GM20431 (cell line): ENCODE measurements around the gene GSTT2B.
"Not testable (repeated sequence)": the region's sequence is repeated elsewhere in the genome, so short reads cannot be mapped to it uniquely, and the experiment has no call there.

Experiments
- in situ Hi-C: fragments of 300-500 bp; cut with MseI, MboI; formaldehyde crosslinking; loops from one replicate; pipeline ENCODE4 v1.15.0; 2020; ENCODE audit warnings: low sequenced_read_pairs; ENCODE audit not compliant: unreplicated experiment

The GSTT2B gene

DNA sequence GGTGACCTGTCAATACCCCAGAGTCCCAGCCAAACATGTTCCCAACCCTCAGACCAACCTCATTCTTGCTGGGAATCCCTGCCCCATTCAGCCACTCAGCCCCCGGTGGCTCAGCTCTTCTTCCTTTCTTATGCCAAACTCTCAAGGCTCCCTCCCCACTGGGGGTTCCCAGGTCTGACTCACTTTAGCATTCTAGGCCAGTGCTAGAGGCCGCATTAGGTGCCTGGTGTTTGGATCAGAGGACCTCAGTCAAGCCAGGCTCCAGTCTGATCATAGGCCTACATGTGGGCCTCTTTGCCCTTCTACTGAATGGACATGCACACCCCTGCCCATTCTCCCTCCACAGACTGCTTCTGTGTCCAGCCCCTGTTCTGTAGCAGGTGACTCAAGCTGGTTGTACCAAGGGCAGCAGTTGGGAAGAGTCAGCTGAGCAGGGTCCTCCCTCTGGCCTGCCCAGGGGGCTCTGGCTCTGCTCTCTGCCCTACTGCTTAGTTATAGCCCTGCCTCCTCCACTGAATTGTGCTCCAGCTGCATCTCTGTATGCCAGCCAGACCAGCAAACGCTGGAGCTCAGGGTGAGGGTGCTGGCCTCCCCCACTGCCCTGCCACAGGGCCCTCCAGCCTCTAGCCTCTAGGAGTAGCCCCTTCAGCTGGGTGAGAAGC, 28.7 kb upstream of the GSTT2B start:
- in situ Hi-C loops = not testable (repeated sequence)

DNA sequence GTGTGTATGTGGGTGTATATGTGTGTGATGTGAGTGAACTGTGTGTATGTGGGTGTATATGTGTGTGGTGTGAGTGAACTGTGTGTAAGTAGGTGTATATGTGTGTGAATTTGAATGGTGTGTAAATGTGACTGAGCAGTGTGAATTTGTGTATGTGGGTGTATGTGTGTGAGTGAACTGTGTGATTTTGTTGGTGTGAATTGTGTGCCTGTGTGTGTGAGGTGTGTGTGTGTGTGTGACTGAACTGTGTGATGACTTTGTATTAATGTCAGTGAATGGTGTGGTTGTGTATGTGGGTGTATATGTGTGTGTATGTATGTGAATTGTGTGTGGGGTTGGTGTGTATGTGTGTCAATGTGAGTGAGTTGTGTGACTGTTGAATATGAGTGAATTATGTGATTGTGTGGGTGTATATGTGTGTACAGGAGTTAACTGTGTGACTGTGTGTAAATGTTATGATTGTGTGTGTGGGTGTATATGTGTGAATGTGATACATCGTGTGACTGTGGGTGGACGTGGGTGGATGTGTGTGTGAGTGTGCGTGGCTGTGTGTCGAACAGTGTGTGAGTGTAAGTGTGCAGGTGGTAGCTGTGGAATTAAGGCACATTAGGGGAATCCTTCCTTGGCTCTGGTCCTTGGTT, 25.7 kb upstream of the GSTT2B start:
- in situ Hi-C loops = not testable (repeated sequence)

DNA sequence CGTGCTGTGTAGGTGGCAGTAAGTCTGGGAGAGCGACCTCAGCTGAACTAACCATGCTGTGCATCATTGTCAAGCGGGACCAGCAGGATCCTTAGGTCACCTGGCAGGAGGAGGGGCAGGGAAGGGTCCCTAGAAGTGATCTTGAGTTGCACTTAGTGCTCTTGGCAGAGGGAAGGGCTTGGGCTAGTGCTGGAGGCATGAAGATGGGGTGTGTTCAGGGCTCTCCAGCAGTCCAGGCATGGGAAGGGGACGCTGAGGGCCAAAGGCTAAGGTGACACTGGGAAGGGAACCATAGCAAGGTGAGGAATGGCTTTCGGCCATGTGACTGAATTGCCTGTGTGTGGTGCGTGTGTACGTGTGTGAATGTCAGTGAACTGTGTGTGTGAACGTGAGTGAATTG, 25.1 kb upstream of the GSTT2B start:
- in situ Hi-C loops = not testable (repeated sequence)

DNA sequence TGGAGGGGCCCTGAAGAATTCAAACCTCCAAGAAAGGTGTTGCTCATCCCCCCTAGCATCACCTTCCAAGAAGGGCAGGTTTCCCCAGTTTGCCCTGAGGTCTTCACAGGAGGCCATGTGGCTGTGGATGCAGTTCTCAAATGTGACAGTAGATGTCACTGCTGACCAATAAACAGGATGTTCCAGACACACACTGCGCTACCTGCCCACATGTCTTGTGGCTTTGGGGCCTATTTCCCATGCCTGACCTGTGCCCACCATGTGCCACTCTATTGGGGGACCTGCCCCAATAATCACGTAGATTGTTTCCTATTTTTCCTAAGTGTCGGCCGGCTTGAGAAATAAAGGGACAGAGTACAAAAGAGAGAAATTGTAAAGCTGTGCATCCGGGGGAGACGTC, 23.4 kb upstream of the GSTT2B start:
- in situ Hi-C loops = no loop called here

DNA sequence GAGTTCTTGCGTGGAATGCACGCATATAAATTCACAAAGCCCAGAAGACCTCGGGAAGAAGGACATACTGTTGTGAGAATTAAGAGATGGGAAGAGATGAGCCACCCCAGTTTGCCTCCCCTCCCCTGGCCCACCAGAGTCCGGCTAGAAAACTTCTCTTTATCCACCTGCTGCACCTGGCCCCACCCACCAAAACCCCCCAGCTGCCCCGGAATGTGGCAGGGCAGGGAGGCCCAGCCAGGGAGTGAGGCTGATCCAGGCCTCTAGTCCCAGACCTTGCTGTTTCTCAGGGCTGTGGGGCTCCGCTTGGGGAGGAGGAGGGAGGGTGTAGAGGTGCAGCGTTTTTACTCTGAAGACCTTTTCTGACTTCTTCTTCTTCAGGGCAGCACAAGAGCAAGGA, 19.6 kb upstream of the GSTT2B start:
- in situ Hi-C loops = not testable (repeated sequence)

DNA sequence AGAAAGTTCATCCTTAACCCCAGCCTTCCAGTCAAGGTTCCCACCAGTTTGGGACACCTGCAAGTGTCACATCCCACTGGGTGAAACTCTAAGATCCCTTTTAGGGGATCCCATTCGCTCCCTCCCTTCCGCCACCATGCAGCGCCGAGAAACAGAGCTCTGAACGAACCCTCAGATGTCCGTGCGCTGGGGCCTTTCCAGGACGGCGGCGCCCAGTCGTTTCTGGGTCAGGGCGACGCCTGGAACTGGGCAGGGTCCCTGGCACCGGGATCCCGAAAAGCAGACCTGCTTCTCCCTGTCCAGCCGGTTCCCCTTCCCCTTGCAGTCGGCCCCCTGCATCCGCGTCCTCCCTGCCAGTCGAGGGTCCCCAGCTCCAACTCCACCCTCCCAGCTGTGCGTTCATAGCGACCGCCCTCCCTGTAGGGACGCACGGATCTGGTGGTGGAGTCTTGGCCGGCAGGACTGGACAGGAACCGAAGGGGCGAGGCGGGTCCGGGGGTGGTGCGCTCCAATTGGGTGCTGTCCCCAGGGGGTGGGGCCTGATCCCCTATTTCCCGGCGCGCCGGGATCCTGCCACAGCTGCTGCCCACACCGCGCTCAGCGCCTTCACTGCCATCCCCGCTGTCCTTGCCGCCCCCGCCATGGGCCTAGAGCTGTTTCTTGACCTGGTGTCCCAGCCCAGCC, 18.7 kb upstream of the GSTT2B start, which contains the start of gene GSTT2:
Gene GSTT2, plus strand, starts transcription at position 578 of the 684 bp plus-strand sequence.
- in situ Hi-C loops = not testable (repeated sequence)

DNA sequence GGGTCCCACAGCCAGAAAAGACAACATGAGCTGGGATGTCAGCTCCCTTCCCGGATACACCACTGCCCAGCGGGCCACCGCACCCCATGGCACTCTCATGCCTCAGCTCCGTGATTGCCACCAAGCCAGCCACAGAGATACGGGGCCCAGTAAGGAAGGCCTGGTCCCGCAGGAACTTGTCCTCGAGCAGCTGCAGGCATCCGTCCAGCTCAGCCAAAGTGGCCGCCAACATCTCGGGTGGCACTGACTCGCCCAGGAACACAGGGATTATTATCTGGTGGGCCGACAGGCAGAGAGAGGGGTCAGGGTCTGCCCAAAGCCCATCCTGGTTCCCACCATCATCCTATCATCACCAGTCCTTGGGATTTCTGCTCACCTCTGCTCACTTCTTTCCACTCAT, 16.3 kb upstream of the GSTT2B start:
- in situ Hi-C loops = not testable (repeated sequence)

DNA sequence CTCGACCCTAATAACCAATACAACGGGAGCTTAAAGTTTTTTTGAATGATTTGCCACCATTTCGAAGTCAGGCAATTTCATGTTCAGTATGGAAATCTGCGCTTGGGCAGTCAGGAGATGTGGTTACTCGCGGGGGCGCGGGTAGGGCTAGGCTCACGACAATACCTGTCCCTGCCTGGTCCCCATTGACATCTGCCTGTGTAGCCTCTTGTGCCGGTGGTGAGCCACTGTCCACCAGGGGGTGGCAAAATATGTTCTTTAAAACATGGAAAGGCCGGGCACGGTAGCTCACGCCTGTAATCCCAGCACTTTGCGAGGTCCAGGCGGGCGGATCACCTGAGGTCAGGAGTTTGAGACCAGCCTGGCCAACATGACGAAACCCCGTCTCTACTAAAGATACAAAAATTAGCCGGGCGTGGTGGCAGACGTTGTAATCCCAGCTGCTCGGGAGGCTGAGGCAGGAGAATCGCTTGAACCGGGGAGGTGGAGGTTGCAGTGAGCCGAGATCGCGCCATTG, 13.9 kb upstream of the GSTT2B start:
- in situ Hi-C loops = not testable (repeated sequence)

DNA sequence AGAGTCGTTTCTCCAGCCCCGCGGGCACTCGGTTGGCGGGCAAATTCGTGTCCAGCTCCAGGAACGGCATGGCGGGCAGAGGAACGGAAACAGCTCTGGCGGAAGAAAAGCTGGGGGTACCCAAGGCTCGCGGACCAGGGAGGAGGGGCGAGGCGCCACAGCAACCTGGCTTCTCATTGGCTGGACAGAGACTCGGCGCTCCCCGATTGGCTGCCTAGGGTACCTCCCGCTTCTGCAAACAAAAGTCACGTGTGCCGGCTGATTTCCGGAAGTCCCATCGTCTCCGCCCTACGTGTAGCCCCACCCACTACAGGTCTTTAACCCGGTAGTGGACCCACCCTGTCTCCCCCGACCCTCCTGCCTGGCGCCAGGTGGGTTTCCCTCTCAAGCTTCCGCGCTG, 13.3 kb upstream of the GSTT2B start, which contains the start of gene DDT:
Gene DDT, minus strand, starts transcription at position 97 of the 400 bp plus-strand sequence. Its CDS starts 27 bp downstream, at position 70.
- in situ Hi-C loops = not testable (repeated sequence)

DNA sequence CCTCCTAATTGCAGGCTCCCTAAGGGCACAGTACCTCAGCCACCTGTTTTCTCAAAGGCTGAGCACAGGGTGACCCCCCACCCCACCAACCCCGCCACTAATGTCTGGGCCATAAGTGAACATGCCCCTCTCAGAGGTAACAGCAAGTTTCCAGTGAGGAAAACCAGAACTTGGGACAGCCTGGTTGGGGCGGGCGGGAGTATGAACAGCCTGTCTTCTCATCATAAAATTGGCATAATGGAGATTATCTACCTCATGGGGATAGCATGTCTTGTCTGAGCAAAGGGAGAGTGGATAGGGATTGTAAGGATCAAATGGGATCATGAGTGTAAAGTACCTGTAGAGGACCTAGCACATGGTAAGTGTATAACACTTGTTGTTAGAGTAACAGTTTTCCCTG, 10.9 kb upstream of the GSTT2B start:
- in situ Hi-C loops = not testable (repeated sequence)

DNA sequence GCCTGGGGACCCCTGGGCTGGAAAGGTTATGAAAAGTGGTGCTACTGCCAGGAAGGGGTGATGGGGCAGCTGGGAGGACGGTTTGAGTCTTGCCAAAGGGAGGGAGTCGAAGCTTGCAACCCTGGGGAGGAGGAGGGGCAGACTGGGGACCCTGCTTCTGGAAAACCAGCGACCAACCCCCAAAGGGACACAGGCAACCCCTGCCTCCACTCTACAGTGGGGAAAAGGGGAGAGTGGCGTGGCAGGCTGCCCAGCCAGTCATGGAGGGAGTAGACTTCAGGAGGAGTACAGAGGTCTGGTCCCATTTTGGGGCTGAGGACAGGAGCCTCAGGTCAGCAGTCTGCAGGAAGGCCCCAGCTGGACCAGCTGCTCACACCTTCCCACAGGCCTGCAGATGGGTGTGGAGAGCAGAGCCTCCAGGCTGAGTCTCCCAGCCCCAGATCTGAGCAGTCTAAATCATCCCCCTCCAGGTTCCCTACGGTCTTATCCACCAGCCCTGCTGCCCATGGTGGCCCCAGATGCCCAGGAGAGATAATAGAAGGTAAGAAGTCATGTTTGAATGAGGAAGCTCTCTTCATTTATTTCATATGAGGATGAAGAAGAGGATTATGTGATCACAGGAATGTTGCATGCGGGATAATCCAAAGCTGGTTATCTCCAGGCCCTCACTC, 10.0 kb upstream of the GSTT2B start:
- in situ Hi-C loops = no loop called here

DNA sequence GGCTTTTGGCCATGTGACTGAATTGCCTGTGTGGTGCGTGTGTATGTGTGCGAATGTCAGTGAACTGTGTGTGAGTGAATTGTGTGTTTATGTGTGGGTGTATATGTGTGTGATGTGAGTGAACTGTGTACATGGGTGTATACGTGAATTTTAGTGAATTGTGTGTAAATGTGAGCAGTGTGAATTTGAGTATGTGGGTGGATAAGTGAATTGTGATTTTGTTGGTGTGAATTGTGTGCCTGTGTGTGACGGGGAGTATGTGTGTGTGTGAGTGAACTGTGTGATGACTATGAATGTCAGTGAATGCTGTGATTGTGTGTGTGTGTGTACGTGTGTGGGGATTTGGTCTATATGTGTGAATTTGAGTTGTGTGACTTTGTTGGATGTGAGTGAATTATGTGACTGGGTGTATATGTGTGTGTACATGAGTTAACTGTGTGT, 9.2 kb upstream of the GSTT2B start:
- in situ Hi-C loops = no loop called here

DNA sequence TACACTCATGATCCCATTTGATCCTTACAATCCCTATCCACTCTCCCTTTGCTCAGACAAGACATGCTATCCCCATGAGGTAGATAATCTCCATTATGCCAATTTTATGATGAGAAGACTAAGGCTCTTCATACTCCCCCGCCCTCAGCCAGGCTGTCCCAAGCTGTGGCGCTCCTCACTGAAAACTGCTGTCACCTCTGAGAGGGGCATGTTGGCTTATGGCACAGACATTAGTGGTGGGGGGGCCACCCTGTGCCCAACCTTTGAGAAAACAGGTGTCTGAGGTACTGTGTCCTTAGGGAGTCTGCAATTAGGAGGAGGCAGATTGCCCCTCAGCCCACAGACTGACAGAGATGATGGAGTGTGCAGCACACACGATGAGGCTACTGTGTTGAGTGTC, 8.1 kb upstream of the GSTT2B start:
- in situ Hi-C loops = no loop called here

DNA sequence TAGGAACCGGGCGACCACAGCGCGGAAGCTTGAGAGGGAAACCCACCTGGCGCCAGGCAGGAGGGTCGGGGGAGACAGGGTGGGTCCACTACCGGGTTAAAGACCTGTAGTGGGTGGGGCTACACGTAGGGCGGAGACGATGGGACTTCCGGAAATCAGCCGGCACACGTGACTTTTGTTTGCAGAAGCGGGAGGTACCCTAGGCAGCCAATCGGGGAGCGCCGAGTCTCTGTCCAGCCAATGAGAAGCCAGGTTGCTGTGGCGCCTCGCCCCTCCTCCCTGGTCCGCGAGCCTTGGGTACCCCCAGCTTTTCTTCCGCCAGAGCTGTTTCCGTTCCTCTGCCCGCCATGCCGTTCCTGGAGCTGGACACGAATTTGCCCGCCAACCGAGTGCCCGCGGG, 5.6 kb upstream of the GSTT2B start, which contains the start of gene DDTL:
Gene DDTL, plus strand, starts transcription at position 321 of the 400 bp plus-strand sequence. Its CDS starts 27 bp downstream, at position 348.
- in situ Hi-C loops = not testable (repeated sequence)

DNA sequence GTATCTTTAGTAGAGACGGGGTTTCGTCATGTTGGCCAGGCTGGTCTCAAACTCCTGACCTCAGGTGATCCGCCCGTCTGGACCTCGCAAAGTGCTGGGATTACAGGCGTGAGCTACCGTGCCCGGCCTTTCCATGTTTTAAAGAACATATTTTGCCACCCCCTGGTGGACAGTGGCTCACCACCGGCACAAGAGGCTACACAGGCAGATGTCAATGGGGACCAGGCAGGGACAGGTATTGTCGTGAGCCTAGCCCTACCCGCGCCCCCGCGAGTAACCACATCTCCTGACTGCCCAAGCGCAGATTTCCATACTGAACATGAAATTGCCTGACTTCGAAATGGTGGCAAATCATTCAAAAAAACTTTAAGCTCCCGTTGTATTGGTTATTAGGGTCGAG, 5.1 kb upstream of the GSTT2B start:
- in situ Hi-C loops = not testable (repeated sequence)

DNA sequence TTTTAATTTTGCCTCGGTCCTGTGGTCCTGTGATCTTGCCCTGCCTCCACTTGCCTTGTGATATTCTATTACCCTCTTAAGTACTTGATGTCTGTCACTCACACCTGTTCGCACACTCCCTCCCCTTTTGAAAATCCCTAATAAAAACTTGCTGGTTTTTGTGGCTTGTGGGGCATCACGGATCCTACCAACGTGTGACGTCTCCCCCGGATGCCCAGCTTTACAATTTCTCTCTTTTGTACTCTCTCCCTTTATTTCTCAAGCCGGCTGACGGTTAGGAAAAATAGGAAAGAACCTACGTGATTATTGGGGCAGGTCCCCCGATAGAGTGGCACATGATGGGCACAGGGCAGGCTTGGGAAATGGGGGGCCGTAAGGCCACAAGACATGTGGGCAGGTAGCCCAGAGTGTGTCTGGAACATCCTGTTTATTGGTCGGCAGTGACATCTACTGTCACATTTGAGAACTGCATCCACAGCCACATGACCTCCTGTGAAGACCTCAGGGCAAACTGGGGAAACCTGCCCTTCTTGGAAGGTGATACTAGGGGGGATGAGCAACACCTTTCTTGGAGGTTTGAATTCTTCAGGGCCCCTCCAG, 4.6 kb downstream of the GSTT2B start:
- in situ Hi-C loops = not testable (repeated sequence)

DNA sequence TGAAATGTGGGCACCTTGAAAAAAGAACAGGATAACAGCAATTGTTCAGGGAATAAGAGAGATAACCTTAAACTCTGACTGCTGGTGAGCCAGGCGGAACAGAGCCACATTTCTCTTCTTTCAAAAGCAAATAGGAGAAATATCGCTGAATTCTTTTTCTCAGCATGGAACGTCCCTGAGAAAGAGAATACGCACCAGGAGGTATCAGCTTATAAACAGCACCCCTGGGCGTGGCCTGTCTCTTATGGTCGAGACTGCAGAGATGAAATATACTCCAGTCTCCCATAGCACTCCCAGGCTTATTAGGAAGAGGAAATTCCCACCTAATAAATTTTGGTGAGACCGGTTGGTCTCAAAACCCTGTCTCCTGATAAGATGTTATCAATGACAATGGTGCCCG, 5.1 kb downstream of the GSTT2B start:
- in situ Hi-C loops = not testable (repeated sequence)

DNA sequence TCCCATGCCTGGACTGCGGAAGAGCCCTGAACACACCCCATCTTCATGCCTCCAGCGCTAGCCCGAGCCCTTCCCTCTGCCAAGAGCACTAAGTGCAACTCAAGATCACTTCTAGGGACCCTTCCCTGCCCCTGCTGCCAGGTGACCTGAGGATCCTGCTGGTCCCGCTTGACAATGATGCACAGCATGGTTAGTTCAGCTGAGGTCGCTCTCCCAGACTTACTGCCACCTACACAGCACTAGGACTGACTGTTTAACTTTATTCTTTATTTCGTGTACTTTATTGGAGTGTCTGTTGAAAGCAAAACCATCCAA, 6.0 kb downstream of the GSTT2B start:
- in situ Hi-C loops = not testable (repeated sequence)

DNA sequence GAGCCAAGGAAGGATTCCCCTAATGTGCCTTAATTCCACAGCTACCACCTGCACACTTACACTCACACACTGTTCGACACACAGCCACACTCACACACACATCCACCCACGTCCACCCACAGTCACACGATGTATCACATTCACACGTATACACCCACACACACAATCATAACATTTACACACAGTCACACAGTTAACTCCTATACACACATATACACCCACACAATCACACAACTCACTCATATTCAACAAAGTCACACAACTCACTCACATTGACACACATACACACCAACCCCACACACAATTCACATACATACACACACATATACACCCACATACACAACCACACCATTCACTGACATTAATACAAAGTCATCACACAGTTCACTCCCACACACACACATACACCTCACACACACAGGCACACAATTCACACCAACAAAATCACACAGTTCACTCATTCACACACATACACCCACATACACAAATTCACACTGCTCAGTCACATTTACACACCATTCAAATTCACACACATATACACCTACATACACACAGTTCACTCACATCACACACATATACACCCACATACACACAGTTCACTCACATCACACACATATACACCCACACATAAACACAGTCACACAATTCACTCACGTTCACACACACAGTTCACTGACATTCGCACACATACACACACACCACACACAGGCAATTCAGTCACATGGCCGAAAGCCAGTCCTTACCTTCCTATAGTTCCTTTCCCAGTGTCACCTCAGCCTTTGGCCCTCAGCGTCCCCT, 6.6 kb downstream of the GSTT2B start:
- in situ Hi-C loops = not testable (repeated sequence)
